HepG2 (cell line): ENCODE measurements around the gene CIBAR2. TPM values are rescaled to one million over a fixed set of nuclear protein-coding genes. Genes with fewer than 3 reads are reported as not detected.

Source experiments
- AGO2 ChIP-seq: fragments of 200-400 bp; formaldehyde crosslinking; optimal IDR thresholded peaks from 2 replicates; pipeline ENCODE3; 2017; ENCODE audit warnings: mild to moderate bottlenecking, low read depth, low read length, moderate library complexity
- CCDC6 ChIP-seq: sonication (generic); formaldehyde crosslinking; IDR thresholded peaks from 2 replicates; pipeline ENCODE4 v1.8.1; 2022; ENCODE audit warnings: mild to moderate bottlenecking, missing genetic modification reagents, moderate library complexity
- CHD2 ChIP-seq: IDR thresholded peaks from 2 replicates; pipeline ENCODE4 v1.6.1; 2011; ENCODE audit warnings: low read depth, low read length, improper control_type of control experiment
- ELF3 ChIP-seq: IDR thresholded peaks from 2 replicates; pipeline ENCODE4 v1.6.1; 2016; ENCODE audit warnings: missing genetic modification reagents, missing compliant biosample characterization
- GPN1 ChIP-seq: sonication (generic); formaldehyde crosslinking; IDR thresholded peaks from 2 replicates; pipeline ENCODE4 v1.5.1; 2020; ENCODE audit warnings: missing genetic modification reagents, borderline replicate concordance
- GTF2F1 ChIP-seq: fragments of 150-350 bp; IDR thresholded peaks from 2 replicates; pipeline ENCODE4 v1.6.1; 2014; ENCODE audit warnings: low read length
- HES4 ChIP-seq: sonication (generic); formaldehyde crosslinking; IDR thresholded peaks from 2 replicates; pipeline ENCODE4 v1.9.0; 2021; ENCODE audit warnings: mild to moderate bottlenecking, missing genetic modification reagents, borderline replicate concordance
- HNRNPL ChIP-seq: fragments of 200-400 bp; formaldehyde crosslinking; IDR thresholded peaks from 2 replicates; pipeline ENCODE4 v1.6.1; 2017; ENCODE audit warnings: mild to moderate bottlenecking, low read depth, low read length
- KAT8 ChIP-seq: IDR thresholded peaks from 2 replicates; pipeline ENCODE4 v1.6.1; 2016; ENCODE audit warnings: missing genetic modification reagents, missing compliant biosample characterization
- MLLT10 ChIP-seq: sonication (generic); formaldehyde crosslinking; IDR thresholded peaks from 2 replicates; pipeline ENCODE4 v1.4.0; 2020; ENCODE audit warnings: missing genetic modification reagents
- MYC ChIP-seq: sonication (generic); formaldehyde crosslinking; IDR thresholded peaks from 2 replicates; pipeline ENCODE4 v1.9.0; 2021; ENCODE audit warnings: missing genetic modification reagents, borderline replicate concordance
- NAIF1 ChIP-seq: sonication (generic); formaldehyde crosslinking; IDR thresholded peaks from 2 replicates; pipeline ENCODE4 v1.5.0; 2020; ENCODE audit warnings: mild to moderate bottlenecking, missing genetic modification reagents, borderline replicate concordance
- PLRG1 ChIP-seq: fragments of 450-650 bp; conservative IDR thresholded peaks from 2 replicates; pipeline ENCODE4 v1.6.1; 2016
- POLR2A ChIP-seq, 2 experiments: IDR thresholded peaks; 2 replicates each; pipeline ENCODE4 v1.6.1; 2011; ENCODE audit warnings: low read depth in 2 of 2, low read length in 2 of 2, mild to moderate bottlenecking in 1 of 2, moderate library complexity in 1 of 2; ENCODE audit not compliant: insufficient read depth in 1 of 2
- SETDB1 ChIP-seq: sonication (generic); formaldehyde crosslinking; IDR thresholded peaks from 2 replicates; pipeline ENCODE4 v1.5.1; 2020; ENCODE audit warnings: missing genetic modification reagents, mild to moderate bottlenecking, borderline replicate concordance
- SIX4 ChIP-seq: sonication (generic); formaldehyde crosslinking; IDR thresholded peaks from 2 replicates; pipeline ENCODE4 v1.4.0; 2020; ENCODE audit warnings: missing genetic modification reagents
- SUZ12 ChIP-seq: fragments of 150-350 bp; IDR thresholded peaks from 2 replicates; pipeline ENCODE4 v1.6.1; 2014; ENCODE audit warnings: low read depth, low read length
- ZBTB4 ChIP-seq: sonication (generic); formaldehyde crosslinking; IDR thresholded peaks from 2 replicates; pipeline ENCODE4 v1.4.0; 2020; ENCODE audit warnings: missing genetic modification reagents, mild to moderate bottlenecking, borderline replicate concordance
- ZNF383 ChIP-seq: sonication (generic); formaldehyde crosslinking; IDR thresholded peaks from 2 replicates; pipeline ENCODE4 v1.4.0; 2020; ENCODE audit warnings: missing genetic modification reagents, mild to moderate bottlenecking, borderline replicate concordance
- ZNF484 ChIP-seq: sonication (generic); formaldehyde crosslinking; IDR thresholded peaks from 2 replicates; pipeline ENCODE4 v1.5.1; 2020; ENCODE audit warnings: mild to moderate bottlenecking, low read depth, missing genetic modification reagents, borderline replicate concordance
- ZNF619 ChIP-seq: sonication (generic); formaldehyde crosslinking; IDR thresholded peaks from 2 replicates; pipeline ENCODE4 v1.4.0; 2020; ENCODE audit warnings: mild to moderate bottlenecking, missing genetic modification reagents
- ZNF772 ChIP-seq: sonication (generic); formaldehyde crosslinking; IDR thresholded peaks from 2 replicates; pipeline ENCODE4 v1.5.0; 2020; ENCODE audit warnings: mild to moderate bottlenecking, missing genetic modification reagents
- ZNF781 ChIP-seq: sonication (generic); formaldehyde crosslinking; IDR thresholded peaks from 2 replicates; pipeline ENCODE4 v1.5.1; 2020; ENCODE audit warnings: borderline replicate concordance, mild to moderate bottlenecking, missing genetic modification reagents; ENCODE audit errors: not compliant biosample characterization
- ZNF878 ChIP-seq: sonication (generic); formaldehyde crosslinking; IDR thresholded peaks from 2 replicates; pipeline ENCODE4 v1.8.1; 2023; ENCODE audit warnings: mild to moderate bottlenecking, missing genetic modification reagents, moderate library complexity
- ZSCAN30 ChIP-seq: sonication (generic); formaldehyde crosslinking; IDR thresholded peaks from 2 replicates; pipeline ENCODE4 v1.5.0; 2020; ENCODE audit warnings: mild to moderate bottlenecking, missing genetic modification reagents
- polyA plus RNA-seq, 8 experiments: library from polyadenylated mRNA; depleted of rRNA in 3 of 8; stranded (reverse) in 7 of 8; unstranded in 1 of 8; fragments of >200 nt; fragmentation: Illumina TruSeq in 4 of 8; extraction: Trizol in 4 of 8; gene quantifications; 2 replicates each; pipeline versions ENCODE4 v1.2.1 to v1.2.3, GENCODE V29; 2011 to 2016; ENCODE audit warnings: low read depth in 4 of 8, missing spikeins in 1 of 8, mixed read lengths in 1 of 8; ENCODE audit not compliant: insufficient read depth in 1 of 8
- total RNA-seq, 5 experiments: library from RNA; depleted of rRNA; stranded (reverse); fragments of >200 nt; fragmentation: Illumina TruSeq; extraction: Trizol; gene quantifications; 2 replicates each; pipeline ENCODE4 v1.2.3, GENCODE V29; 2016; ENCODE audit warnings: low read depth in 1 of 5
- TF ChIP-seq, protein P1 (sequence below): sonication (generic); formaldehyde crosslinking; IDR thresholded peaks from 2 replicates; pipeline ENCODE4; 2020; ENCODE audit warnings: missing genetic modification reagents, mild to moderate bottlenecking, borderline replicate concordance
- TF ChIP-seq, protein P2 (sequence below): sonication (generic); formaldehyde crosslinking; IDR thresholded peaks from 2 replicates; pipeline ENCODE4 v1.4.0; 2020; ENCODE audit warnings: mild to moderate bottlenecking, missing genetic modification reagents

Gene CIBAR2
- total and polyA plus RNA-seq, 2 of the 13 experiments (the other 11 are each of a cell fraction or from before 2014, with no cell fraction given): not detected

DNA sequence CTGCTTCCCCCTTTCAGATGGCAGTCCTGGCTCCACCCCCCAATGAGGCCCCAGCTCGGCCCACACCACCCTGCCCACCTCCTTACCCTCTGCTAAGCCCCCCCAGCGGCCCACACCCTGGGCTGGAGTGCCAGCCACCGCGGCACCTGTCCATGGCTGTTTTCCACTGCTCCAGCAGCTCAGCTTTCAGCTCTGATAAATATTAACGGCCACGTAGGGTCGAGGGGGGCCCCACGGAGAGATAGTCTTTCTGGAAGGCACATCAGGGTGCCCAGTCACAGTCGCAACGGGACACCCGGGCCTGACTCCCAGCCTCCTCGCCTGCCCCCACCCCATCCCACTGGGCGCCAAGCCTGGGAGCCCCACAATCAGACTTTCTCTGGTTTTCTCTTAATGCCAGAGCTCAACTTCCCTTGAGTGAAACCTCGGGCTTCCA, 46.5 kb upstream of the CIBAR2 start (continued):
- peak; percentile 94; the same call in 1 of the 2 replicates for TF ChIP-seq ZSCAN30 (CRISPR knock-in tag)
- no peak for TF ChIP-seq ZNF383
- peak; percentile 7 for TF ChIP-seq ZNF772 (CRISPR knock-in tag)
- no peak for TF ChIP-seq GTF2F1
- peak; percentile 9 for TF ChIP-seq ZNF781
- no peak for TF ChIP-seq ZNF878 (CRISPR knock-in tag)
- no peak for TF ChIP-seq PLRG1
- TF ChIP-seq MYC (CRISPR knock-in tag): no peak
- no peak for TF ChIP-seq GPN1 (CRISPR knock-in tag)
- TF ChIP-seq POLR2A (IDR thresholded peaks at IDR 0.05; ENCODE audit: insufficient read depth in 1 of 2, low read depth in 2 of 2, low read length in 2 of 2): no peak; a peak in 1 of 4 replicates
- TF ChIP-seq NAIF1 (CRISPR knock-in tag): peak; percentile 83; the same call in 1 of the 2 replicates
- no peak for TF ChIP-seq ZNF484
- TF ChIP-seq SUZ12: no peak
- TF ChIP-seq, protein P1, sequence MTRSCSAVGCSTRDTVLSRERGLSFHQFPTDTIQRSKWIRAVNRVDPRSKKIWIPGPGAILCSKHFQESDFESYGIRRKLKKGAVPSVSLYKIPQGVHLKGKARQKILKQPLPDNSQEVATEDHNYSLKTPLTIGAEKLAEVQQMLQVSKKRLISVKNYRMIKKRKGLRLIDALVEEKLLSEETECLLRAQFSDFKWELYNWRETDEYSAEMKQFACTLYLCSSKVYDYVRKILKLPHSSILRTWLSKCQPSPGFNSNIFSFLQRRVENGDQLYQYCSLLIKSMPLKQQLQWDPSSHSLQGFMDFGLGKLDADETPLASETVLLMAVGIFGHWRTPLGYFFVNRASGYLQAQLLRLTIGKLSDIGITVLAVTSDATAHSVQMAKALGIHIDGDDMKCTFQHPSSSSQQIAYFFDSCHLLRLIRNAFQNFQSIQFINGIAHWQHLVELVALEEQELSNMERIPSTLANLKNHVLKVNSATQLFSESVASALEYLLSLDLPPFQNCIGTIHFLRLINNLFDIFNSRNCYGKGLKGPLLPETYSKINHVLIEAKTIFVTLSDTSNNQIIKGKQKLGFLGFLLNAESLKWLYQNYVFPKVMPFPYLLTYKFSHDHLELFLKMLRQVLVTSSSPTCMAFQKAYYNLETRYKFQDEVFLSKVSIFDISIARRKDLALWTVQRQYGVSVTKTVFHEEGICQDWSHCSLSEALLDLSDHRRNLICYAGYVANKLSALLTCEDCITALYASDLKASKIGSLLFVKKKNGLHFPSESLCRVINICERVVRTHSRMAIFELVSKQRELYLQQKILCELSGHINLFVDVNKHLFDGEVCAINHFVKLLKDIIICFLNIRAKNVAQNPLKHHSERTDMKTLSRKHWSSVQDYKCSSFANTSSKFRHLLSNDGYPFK (CRISPR knock-in tag): 0 out of 2 replicates have a peak, but pooled peaks have one; percentile 14
- TF ChIP-seq AGO2: peak; percentile 48
- TF ChIP-seq CHD2: no peak
- TF ChIP-seq HES4 (CRISPR knock-in tag): 0 out of 2 replicates have a peak, but pooled peaks have one; percentile 45
- TF ChIP-seq ELF3 (CRISPR knock-in tag): no peak
- peak; percentile 20; the same call in 1 of the 2 replicates for TF ChIP-seq ZNF619
- TF ChIP-seq, protein P2, sequence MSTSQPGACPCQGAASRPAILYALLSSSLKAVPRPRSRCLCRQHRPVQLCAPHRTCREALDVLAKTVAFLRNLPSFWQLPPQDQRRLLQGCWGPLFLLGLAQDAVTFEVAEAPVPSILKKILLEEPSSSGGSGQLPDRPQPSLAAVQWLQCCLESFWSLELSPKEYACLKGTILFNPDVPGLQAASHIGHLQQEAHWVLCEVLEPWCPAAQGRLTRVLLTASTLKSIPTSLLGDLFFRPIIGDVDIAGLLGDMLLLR (CRISPR knock-in tag): no peak
- no peak for TF ChIP-seq KAT8
- 0 out of 2 replicates have a peak, but pooled peaks have one; percentile 2 for TF ChIP-seq CCDC6 (CRISPR knock-in tag)
- peak; percentile 82; the same call in 1 of the 2 replicates for TF ChIP-seq HNRNPL
- TF ChIP-seq SIX4: no peak
- no peak for TF ChIP-seq MLLT10
- peak; percentile 70; the same call in 1 of the 2 replicates for TF ChIP-seq SETDB1 (CRISPR knock-in tag)
- TF ChIP-seq ZBTB4 (CRISPR knock-in tag): no peak
